HG03432 (cell line): ENCODE results near the gene SPAG17.
A peak's percentile ranks its signal among the peaks of the same experiment; 100 is the strongest.

Experiments
- ATAC-seq: cut with Tn5 transposase; IDR thresholded peaks from one replicate; pipeline ENCODE4 v1.9.1; 2021; ENCODE audit warnings: mild to moderate bottlenecking, moderate library complexity; ENCODE audit not compliant: unreplicated experiment

Gene SPAG17

DNA sequence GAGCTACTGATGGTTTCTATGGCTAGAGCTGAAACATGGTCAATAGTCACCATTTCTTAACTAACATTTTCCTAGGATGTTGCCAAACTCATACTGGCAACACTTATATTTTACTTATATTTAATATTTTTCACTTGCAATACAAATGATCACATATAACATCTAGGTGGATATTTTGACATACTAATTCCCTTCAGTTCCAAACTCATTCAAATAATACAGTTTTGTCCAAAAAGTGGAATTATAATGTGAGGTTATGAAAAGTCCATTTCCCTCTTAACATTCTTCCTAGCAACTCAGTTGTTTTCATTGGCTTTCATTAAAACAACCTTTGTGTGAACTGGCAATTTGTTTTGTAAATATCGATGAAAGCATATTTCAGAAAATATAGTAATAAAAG, 16.0 kb downstream of the SPAG17 start:
- no peak for ATAC-seq

DNA sequence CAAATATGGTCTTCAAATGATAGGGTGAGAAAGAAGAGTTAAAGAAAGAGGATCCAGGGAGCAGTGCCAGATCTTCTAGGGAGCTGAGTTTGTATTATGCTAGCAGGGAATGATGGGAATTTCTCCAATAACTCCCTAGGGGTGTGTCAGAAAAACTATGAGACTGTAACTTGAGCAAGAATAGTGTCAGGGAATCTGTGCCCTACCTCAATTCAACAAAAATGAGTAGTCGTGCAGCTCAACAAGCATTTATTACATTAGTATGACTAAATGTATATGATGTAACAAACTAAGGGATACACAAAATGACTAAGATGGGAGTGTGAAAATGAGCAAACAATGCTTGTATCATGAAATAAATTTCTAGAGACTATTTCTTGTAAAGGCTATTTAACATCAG, 24.2 kb downstream of the SPAG17 start:
- ATAC-seq, result no peak

DNA sequence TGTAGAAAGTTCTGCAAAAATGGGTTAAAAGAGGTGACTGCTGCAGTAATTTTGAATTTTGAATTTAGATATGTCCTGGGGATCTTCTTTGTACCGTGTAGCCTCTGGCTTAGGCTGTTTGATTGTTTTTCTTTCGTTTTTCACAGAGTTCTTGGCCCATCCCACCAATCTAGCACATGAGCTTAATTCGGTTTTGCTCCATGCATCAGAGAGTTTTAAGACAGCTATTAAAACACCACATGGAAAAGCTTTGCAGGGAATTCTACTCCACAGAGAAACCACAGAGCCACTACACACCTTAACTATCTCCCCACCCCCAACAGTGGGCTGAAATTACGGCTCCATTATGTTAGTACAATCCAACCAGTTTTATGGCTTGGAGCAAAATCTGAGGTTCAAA, 25.5 kb downstream of the SPAG17 start:
- no peak for ATAC-seq

DNA sequence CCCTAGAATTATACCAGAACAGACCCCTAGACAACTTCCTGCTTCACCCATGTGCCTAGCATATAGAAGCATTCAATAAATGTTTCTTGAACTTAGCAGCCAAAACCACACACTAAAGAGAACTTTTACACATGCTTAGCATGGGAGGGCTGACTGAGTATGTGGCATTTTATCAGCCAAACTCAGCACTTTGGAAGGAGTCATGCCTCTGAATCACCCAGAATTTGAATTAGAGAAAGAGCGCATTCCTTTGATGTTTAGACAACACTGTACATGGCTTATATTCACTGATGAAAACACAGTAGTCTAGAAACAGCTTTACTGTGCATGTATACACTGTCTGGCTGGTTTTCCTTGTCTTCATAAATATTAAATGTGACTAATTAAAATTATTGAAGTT, 26.1 kb downstream of the SPAG17 start:
- no peak for ATAC-seq

DNA sequence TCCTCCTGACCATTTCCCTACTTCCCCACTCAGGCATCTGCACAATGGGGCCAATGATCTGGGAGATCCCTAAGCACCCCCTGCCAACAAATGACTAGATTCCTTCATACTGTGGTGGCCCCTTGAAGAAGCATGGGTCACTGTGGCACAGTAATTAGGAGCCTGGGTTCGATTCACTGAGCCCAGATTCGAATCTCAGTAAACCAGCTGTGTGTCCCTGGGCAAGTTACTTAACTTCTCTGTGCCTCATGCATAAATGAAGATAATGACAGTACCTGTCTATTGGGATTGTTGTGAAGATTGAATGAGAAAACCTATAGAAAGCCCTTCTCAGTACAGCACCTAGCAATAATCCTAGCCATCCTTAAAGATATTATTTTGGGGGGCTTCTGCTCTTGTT, 27.5 kb downstream of the SPAG17 start:
- no peak for ATAC-seq

DNA sequence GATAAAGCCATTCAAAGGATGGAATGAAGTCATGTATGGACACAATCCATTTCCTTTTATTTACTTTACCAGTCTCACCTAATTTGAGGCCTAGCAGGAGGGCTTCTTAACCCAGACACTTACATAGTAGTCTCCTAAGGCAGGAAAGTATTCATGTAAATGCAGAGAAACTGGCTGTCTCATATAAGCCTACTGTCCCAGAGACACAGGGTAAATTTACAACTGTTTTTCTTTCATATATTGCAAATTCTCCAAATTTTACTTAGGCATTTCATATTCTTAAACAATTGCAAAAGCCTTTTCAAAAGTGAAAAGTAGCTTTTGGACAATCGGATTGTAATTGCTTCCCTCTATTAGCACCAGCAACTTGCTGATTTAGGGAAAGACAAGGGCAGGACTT, 29.9 kb downstream of the SPAG17 start:
- no peak for ATAC-seq

DNA sequence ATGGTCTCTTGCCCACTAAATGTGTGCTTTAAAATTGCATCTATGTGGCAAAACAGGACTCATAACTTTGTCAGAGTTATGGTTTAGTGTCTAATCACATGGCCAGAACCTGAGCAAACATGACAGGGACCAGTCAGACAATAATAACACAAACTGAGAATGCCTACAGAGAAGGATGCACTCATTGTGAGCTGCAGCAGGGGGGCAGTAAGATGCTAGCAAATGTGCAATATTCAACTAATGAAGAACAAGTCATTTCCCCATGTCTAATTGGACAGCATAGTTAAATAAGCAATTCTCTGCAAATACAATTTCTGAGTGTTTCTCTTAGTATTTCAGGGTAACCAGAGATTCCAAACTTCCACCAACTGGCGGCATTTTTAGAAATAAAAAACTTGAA, 30.8 kb downstream of the SPAG17 start:
- no peak for ATAC-seq

DNA sequence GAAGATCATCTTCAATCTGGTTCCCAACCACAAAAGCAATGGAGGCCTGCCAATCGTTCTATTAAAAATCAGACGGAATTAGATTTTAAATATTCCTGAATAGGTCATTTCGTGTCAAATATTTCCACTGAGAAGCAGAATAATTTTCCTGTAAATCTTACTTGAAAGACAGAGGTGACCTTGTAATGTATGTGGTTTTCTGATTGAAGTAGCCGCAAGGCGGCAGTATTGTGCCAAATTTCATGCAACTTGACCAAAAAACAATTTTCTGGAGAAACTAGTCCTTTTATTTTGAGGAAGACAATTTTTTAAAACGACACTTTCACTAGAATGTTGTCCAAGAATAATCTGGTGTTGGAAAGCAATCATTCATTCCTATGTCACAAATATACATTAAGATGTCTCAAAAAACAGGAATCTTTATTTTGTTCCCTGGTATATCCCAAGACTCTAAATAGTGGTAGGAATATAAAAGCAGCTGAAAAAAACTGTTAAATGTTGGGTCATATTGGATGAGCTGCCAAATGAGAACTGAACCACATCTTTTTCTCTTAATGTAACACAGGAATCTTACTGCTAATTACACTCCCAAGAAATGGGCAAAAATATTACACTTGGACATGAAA, 33.6 kb downstream of the SPAG17 start:
- ATAC-seq, result no peak

DNA sequence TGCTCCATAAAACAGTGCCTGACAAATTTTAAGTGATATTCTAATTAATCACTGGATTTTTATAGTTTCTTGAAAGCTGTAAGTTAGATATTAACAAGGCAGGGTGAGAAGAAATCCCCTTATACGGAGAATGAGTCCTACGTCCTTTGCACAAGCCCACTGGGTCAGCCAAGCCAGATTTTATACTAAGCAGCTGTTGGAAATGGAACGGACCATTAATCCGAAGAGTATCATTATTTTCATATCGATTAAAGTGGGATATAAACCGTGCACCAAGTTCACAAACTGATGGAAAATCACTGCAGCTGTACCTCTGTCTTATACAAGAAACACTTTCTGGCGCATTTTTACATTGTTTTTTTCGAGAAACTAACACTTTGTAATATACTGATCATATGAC, 35.2 kb downstream of the SPAG17 start:
- ATAC-seq, result no peak

DNA sequence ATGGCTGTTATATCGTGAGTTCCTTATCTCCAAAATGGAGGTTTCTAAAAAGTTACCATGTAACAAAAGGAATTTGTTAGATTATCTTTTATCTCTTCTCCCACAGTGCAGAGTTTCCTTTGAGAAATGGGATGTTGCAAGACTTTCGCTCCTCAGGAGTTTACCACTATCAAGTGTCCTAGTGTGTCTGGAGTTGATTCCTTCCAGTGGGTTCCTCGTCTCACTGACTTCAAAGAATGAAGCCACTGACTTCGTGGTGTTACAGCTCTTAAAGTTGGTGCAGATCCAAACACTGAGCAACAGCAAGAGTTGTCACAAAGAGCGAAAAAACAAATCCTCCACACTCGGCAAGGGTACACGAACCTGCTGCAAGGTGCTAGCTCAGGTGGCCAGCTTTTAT, 37.0 kb downstream of the SPAG17 start:
- no peak for ATAC-seq

DNA sequence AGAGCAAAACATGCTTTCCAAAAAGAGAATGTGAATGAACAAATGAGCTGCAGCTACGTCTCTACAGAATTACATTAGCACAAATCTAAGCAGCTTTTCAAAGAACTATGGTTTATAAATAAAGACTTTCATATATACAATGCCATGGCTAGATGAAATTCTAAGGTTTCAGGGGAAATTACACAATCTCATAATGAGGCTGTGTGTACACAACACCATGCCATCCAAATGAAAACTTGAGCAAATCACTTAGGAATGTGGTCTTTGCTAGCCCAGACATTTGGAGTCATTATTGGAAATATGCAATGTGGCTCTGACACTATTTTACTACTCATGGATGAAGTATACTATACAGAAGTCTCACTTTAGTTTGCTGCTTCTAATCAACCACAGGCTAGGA, 37.5 kb downstream of the SPAG17 start:
- ATAC-seq, result no peak

DNA sequence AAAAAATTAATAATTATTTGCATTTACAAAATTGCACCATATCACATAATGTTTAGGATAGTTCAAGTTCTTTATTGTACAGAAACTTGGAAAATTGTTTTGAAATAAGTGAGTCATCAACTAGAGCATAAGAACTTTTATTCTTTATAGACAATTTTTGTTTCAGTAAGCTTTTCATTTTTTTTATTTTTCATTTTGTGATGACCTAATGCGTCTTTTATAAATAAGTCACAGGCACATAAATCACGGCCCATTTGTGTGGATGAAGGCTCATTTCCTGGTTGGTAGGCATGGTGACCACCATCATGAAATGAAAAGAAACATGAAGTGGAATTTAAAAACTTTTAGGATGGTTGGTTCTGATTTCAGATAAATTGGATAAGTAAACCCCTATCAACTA, 39.3 kb downstream of the SPAG17 start:
- ATAC-seq, result no peak

DNA sequence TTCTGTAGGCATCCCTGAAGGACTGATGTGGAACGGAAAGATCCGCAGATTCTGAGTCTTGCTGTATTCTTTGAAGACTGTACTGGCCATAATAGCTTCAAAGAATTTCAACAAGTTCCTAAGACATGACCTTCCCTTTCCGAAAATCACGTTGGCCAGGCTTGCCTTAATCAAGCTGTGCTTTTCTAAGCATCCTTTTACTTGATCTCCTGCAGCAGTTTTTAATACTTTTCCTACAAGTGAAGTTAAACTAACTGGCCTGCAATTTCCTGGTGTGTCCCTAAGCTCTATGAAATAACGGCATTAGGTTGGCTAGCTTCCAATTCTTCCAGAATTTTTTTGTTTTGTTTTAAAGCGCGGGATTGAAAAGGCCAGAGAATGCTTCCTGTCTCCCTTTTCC, 40.3 kb downstream of the SPAG17 start:
- ATAC-seq, result no peak

DNA sequence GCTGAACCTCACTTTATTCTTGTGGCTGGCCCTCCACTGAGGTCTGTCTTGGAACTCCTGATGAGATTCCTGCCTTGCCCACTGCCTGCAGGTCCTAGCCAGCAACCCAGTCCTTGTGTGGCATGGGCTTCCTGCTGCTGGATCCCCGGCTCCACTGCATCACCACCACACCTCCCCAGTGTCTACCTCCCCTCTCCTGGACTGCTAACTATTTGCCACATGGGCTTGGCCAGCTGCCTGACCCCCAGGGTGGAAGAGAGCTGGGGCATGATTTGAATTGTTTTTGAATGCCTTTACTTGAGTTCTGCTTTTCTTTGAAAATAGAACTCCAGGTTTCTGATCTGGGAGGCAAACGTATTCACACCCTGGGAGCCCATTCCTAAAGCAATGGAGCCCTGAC, 41.2 kb downstream of the SPAG17 start:
- ATAC-seq, result no peak

DNA sequence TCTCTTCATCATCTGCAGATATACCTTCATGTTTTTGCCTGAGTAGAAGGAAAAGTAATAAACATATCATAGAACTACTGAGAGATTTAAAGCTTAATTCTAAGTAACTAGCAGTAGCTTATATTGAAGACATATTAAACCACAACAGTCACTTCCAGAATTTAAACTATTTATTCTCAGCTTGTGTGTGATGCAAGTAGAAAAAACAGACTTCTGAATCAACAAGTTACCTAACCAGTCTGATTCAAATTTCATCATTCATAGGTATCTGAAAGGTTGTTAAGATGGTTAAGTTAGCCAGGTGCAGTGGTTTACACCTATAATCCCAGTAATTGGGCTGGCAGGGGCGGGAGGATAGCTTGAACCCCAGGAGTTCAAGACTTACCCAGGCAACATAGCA, 41.9 kb downstream of the SPAG17 start:
- no peak for ATAC-seq

DNA sequence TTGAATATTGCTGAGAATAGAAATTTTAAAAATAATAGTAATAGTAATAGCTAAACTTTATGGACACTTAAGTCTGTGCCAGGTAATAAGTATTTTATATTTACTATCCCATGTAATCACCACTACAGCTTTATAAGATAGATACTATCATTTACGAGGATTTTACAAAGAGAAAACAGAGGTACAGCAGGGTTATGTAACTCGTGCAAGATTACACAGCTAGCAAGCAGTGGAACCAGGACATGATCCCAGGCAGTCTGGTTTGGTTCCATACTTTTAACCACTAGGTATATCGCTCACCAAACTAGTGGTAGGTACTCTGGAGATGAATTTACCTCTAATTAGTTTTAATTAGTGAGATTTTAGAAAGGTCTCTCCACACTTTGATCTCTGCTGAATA, 42.5 kb downstream of the SPAG17 start:
- ATAC-seq, result no peak

DNA sequence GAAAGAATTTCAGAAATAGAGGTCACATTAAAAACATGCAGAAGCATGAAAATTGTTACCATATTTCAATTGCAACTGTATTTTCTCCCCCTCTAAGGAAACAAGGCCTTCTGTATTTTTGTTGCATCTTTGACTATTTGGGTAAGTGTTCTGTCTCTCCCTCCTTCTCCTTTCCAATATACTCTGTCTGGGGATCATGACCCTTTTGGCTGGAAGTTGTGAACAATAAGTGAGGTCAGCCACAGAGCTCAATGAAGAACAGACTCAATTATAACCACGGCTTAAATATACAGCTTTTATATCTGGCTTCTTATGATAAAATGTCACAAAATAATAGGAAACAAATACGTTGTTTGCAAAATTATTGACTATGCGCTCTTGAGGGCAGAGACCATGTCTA, 47.1 kb downstream of the SPAG17 start:
- no peak for ATAC-seq

DNA sequence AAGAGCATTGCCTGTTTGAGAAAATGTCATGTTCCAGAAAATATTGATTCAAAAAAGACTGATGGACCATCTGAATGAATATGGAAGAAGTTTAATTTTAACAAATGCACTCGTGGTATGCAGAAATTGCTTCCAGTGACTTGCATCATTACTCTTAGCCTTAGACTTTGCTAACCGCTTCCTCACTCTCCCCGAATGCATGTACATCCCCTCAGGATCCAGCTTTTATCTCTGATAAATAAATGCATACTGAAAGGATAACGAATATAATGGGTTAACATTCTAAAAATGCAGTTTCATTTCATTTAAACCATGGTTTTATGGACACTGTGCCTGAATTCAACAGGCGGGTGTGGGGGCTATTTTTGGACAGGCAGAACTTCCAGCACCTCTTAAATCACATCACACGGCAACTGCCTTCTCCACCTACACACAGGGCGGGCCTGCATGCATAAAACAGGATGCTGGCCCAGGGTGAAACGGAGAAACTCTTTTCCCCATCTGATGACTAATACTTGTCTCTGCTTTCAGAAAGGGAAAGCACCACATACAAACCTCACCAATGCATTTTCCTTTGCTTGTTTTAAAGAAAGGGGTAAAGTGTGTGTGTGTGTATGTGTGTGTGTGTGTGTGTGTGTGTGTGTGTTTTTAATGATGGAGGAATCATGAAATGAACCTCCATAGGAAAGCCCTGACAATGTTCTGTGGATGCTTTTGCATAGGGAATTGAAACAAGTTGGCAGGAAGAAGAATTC, 48.7 kb downstream of the SPAG17 start:
- peak; percentile 100 for ATAC-seq

DNA sequence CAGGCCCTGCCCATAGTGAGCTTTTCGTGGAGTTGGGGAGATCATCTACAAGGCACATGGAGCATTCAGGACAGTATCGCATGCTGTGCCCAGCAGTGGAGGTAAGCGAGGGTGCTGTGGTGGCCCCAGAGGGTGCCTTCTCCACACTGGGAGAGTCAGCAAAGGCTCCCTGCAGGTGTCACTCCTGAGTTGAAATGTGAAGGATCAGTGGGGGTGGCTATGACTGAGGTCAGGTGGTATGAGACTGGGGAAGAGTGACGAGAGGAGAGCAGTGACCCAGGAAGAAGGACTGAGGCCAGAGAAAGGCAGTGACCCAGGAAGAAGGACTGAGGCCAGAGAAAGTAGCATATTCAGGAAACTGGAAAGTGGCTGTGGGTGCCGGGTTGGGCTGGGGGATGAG, 53.0 kb downstream of the SPAG17 start:
- no peak for ATAC-seq

DNA sequence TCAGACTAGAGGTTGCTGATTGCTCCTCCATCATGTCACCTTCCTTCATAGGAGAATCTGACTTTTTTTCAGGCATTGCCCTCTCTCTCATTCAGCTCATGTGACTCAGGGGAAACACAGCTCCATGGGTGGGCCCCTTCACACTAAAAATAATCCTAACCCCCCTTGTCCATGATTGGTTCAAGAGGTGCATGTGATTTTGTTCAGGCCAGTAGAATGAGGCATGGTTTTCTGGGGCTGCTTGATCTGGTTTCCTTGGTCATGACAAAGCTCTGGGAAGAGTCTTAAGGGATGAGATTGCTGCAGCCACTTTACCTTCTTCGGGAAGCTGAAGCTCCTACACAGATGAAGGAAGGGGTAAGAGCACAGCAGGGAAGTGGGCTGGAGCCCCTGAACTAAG, 56.3 kb downstream of the SPAG17 start:
- ATAC-seq, result no peak

DNA sequence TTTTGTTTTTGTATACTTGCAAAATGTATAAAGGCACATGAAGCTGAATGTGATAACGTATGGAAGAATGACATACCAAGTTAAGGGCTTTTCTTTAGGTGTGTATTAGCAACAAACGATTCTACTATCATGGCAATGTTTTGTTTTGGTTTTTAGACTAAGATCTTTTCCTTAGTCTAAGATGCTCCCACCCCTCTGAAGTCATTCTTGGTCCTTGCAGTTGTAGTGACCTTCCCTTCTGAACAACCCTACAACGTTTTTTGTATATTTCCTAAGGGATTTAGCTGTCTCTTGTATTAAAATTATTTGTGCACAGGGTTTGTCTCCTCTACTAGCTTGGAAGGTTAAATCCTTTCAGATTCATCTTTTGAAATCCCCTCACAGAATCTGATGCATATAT, 61.0 kb downstream of the SPAG17 start:
- no peak for ATAC-seq

DNA sequence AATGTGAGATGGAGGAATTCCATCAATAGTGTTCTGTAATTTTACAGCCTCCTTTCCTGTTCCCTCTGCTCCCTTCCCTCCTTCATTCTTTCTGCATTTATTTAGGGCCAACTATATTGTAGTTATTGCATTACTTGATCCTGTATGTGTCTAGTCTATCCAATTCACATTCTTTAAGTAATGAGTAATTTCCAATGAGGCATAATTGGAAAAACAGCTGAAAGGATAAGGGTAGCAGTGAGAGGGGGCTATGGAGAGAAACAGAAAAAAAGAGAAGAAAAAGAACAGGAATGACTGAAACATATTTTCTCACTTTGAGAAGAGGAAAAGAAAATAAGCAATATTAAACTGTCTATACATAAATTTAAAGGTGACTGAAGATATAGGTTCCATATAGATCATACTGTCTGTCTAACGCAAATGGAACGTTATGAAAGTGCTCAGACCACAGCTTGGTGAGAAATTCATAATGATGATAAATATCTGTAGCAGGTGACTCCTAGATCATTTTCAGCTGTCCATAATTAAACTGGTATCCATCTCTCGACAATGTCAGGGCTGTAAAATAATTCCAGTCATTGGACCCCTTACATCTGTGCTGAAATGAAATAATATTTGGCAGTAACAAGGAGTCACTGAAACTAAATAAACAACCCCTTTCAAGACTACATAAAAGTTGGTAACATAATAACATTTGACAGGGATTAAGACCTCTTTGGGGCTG, 61.8 kb downstream of the SPAG17 start:
- no peak for ATAC-seq
